ENCODE results near the gene WDR73. TPM values are rescaled to one million over a fixed set of nuclear protein-coding genes. Genes with fewer than 3 reads are reported as not detected.

WDR73 gene
- total RNA-seq, 1 donor from 2014 or later = 46.8 TPM

DNA sequence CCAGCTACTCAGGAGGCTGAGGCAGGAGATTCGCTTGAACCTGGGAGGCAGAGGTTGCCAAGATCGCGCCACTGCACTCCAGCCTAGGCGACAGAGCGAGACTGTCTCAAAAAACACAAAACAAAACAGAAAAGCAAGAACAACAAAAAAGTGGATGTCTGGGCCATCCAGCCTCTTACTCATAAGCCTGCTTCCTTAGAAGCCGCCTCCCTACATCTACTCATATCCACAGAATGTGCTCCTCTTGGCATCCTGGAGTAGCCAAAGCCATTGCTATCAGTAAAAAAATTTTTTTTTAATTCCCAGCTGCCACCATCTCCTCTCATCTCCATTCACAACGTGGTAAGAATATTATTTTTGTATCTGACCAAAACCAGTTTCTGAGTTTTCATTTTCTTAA, 42.5 kb downstream of the WDR73 start:
- Histone ChIP-seq H3K9ac (no peak overlapping the region), H4K20me1 (ENCODE audit: low read depth) (peaks cover 16% of the 10 kb centered on the region), H3K79me2 (ENCODE audit: low read depth) (no peaks in the 10 kb centered on the region), H2AFZ (replicated peaks) (no peak overlapping the region), H3K9me3 (ENCODE audit: low read depth) (no peaks in the 10 kb centered on the region), H3K27me3 (no peaks in the 10 kb centered on the region), H3K4me2 (no peak overlapping the region), H3F3A (ENCODE audit: low read depth) (no peaks in the 10 kb centered on the region), H3K4me3 (no peak overlapping the region), H3K27ac (no peak overlapping the region), H3K36me3 (no peaks in the 10 kb centered on the region), H3K4me1 (no peaks in the 10 kb centered on the region)
- peaks cover 49% of the 10 kb centered on the region for H3K36me3 Mint-ChIP-seq
- no peaks in the 10 kb centered on the region for H3K4me1 Mint-ChIP-seq
- H3K4me3 Mint-ChIP-seq = no peak overlapping the region
- TF ChIP-seq EZH2phosphoT487 (IDR thresholded peaks at IDR 0.05) = no peak
- no peak for TF ChIP-seq EZH2 (IDR thresholded peaks at IDR 0.05)
- TF ChIP-seq, protein P1, sequence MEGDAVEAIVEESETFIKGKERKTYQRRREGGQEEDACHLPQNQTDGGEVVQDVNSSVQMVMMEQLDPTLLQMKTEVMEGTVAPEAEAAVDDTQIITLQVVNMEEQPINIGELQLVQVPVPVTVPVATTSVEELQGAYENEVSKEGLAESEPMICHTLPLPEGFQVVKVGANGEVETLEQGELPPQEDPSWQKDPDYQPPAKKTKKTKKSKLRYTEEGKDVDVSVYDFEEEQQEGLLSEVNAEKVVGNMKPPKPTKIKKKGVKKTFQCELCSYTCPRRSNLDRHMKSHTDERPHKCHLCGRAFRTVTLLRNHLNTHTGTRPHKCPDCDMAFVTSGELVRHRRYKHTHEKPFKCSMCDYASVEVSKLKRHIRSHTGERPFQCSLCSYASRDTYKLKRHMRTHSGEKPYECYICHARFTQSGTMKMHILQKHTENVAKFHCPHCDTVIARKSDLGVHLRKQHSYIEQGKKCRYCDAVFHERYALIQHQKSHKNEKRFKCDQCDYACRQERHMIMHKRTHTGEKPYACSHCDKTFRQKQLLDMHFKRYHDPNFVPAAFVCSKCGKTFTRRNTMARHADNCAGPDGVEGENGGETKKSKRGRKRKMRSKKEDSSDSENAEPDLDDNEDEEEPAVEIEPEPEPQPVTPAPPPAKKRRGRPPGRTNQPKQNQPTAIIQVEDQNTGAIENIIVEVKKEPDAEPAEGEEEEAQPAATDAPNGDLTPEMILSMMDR (IDR thresholded peaks at IDR 0.05) = no peak
- no peaks in the 10 kb centered on the region for H3K9me3 Mint-ChIP-seq
- H3K27ac Mint-ChIP-seq = no peak overlapping the region
- no peaks in the 10 kb centered on the region for H3K27me3 Mint-ChIP-seq (ENCODE audit: insufficient read depth, low read depth)
- no peak for DNase-seq (ENCODE audit: low spot score)

DNA sequence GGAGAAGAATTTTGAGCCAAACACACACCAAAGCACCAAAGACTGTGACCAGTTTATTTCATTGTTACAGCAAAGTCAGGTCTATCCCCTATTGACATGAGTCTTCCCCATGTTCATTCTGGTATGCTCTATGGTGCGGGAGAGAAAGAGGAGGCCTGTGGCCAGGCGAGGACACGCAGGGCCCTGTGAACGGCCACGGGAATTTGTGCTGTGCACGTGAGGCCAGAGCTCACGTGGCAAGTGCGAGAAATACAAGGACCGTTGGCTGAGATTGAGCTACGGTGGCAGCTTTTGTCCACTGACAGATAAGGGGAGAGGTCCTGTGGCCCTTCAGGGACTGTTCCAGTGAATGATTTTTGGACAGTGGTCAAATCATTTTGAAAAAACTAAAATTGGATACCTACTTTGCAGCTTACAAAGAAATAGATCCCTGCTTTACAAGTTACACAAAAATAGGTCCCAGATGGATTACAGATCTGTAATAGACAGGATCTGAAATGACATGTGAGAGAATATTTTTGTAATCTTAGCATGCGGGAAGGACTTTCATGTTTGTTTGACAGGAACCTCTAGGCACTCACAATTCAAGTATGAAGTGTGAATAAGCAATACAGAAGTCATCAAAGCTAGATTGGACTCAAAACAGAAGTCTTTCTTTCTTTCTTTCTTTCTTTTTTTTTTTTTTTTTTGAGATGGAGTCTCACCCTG, 44.1 kb downstream of the WDR73 start:
- no peaks in the 10 kb centered on the region for H3F3A ChIP-seq (ENCODE audit: low read depth)
- H3K9me3 Mint-ChIP-seq = no peaks in the 10 kb centered on the region
- no peaks in the 10 kb centered on the region for H3K36me3 ChIP-seq
- H3K9me3 ChIP-seq (ENCODE audit: low read depth) = no peaks in the 10 kb centered on the region
- peaks cover 52% of the 10 kb centered on the region for H3K36me3 Mint-ChIP-seq
- no peaks in the 10 kb centered on the region for H3K4me1 Mint-ChIP-seq
- H3K4me3 Mint-ChIP-seq = no peak overlapping the region
- no peak for TF ChIP-seq EZH2 (IDR thresholded peaks at IDR 0.05)
- no peak for TF ChIP-seq EZH2phosphoT487 (IDR thresholded peaks at IDR 0.05)
- TF ChIP-seq, protein P1 (IDR thresholded peaks at IDR 0.05) = no peak
- no peak overlapping the region for H3K27ac ChIP-seq
- no peak overlapping the region for H3K27ac Mint-ChIP-seq
- H3K27me3 ChIP-seq = peaks cover under 1% of the 10 kb centered on the region
- H2AFZ ChIP-seq (replicated peaks) = no peak overlapping the region
- H3K4me1 ChIP-seq = no peaks in the 10 kb centered on the region
- peaks cover 29% of the 10 kb centered on the region for H4K20me1 ChIP-seq (ENCODE audit: low read depth)
- no peak for DNase-seq (ENCODE audit: low spot score)
- H3K4me3 ChIP-seq = no peak overlapping the region
- H3K9ac ChIP-seq = no peak overlapping the region
- H3K79me2 ChIP-seq (ENCODE audit: low read depth) = no peaks in the 10 kb centered on the region
- no peak overlapping the region for H3K4me2 ChIP-seq
- no peaks in the 10 kb centered on the region for H3K27me3 Mint-ChIP-seq (ENCODE audit: insufficient read depth, low read depth)

DNA sequence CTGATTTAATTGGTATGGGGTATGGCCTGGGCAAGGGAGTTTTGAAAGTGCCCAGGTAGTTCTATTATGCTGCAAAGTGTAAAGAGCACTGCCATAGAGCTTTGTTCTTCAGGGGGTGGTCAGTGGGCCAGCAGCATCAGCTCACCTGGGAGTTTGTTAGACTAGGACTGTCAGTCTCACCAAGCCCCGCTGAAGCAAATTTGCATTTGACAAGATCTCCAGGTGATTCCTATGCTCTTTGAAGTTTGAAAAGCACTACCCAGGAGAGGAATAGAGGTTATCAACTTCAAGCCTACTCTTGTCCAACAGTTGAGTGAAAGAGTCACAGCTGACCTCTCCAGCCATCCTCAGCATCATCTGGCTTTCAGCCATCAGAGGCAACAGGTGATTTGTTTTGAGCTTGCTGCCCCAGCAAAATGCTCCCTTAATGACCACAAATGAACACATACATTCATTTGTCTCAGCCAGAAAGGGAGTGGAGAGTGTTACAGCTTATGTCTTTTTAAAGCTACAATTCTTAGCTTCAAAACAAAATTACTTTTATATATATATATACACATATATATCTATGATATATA, 45.3 kb downstream of the WDR73 start:
- H3K4me3 ChIP-seq = no peak overlapping the region
- Mint-ChIP-seq H3K4me3 (no peak overlapping the region), H3K4me1 (peaks cover 3% of the 10 kb centered on the region), H3K36me3 (peaks cover 46% of the 10 kb centered on the region), H3K27me3 (ENCODE audit: insufficient read depth, low read depth) (no peaks in the 10 kb centered on the region), H3K27ac (no peak overlapping the region), H3K9me3 (no peaks in the 10 kb centered on the region)
- H3F3A ChIP-seq (ENCODE audit: low read depth) = no peaks in the 10 kb centered on the region
- H3K4me2 ChIP-seq = no peak overlapping the region
- H3K4me1 ChIP-seq = no peaks in the 10 kb centered on the region
- H3K36me3 ChIP-seq = no peaks in the 10 kb centered on the region
- H3K9ac ChIP-seq = no peak overlapping the region
- H2AFZ ChIP-seq (replicated peaks) = no peak overlapping the region
- peaks cover 35% of the 10 kb centered on the region for H4K20me1 ChIP-seq (ENCODE audit: low read depth)
- no peak overlapping the region for H3K27ac ChIP-seq
- no peaks in the 10 kb centered on the region for H3K9me3 ChIP-seq (ENCODE audit: low read depth)
- no peaks in the 10 kb centered on the region for H3K79me2 ChIP-seq (ENCODE audit: low read depth)
- no peak for DNase-seq (ENCODE audit: low spot score)
- TF ChIP-seq EZH2phosphoT487 (IDR thresholded peaks at IDR 0.05) (no peak), EZH2 (IDR thresholded peaks at IDR 0.05) (no peak)
- TF ChIP-seq, protein P1 (IDR thresholded peaks at IDR 0.05) = no peak
- H3K27me3 ChIP-seq = peaks cover 10% of the 10 kb centered on the region
